Mucosa of rectum (tissue), 2 donors: ENCODE results near the gene DHX34.
"Not testable (repeated sequence)": the region's sequence is repeated elsewhere in the genome, so short reads cannot be mapped to it uniquely, and the experiment has no call there.

Source experiments
- H3K27ac ChIP-seq, 2 donors: one replicate each; pipeline ENCODE4 v1.7.0; 2013; ENCODE audit warnings: inconsistent platforms in 2 of 2, low read depth in 2 of 2, low read length in 2 of 2
- H3K27me3 ChIP-seq, 2 donors: one replicate each; pipeline ENCODE4 v1.7.0; 2013; ENCODE audit warnings: low read length in 2 of 2; ENCODE audit not compliant: control insufficient read depth in 2 of 2, insufficient read depth in 2 of 2
- H3K36me3 ChIP-seq, 2 donors: one replicate each; pipeline ENCODE4 v1.7.0; 2013; ENCODE audit warnings: low read length in 2 of 2; ENCODE audit not compliant: control insufficient read depth in 2 of 2, insufficient read depth in 2 of 2
- H3K4me1 ChIP-seq, 2 donors: one replicate each; pipeline ENCODE4 v1.7.0; 2013; ENCODE audit warnings: low read length in 2 of 2, mild to moderate bottlenecking in 1 of 2; ENCODE audit not compliant: control insufficient read depth in 2 of 2, insufficient read depth in 2 of 2
- H3K4me3 ChIP-seq, 2 donors: one replicate each; pipeline ENCODE4 v1.7.0; 2013; ENCODE audit warnings: low read length in 2 of 2
- H3K9ac ChIP-seq, 2 donors: one replicate each; pipeline ENCODE4 v1.7.0; 2013; ENCODE audit warnings: low read length in 2 of 2, low read depth in 1 of 2, mild to moderate bottlenecking in 1 of 2
- H3K9me3 ChIP-seq, 2 donors: one replicate each; pipeline ENCODE4 v1.7.0; 2013; ENCODE audit warnings: low read length in 2 of 2; ENCODE audit not compliant: control insufficient read depth in 2 of 2
- donor health status: healthy.
- donor health status: Normal muscosa, but diverticular disease.

The DHX34 gene

GRCh38 chr19:47348819-47349795 lies at the start of gene DHX34:
DHX34 (plus strand) TSS chr19:47349315; CDS start chr19:47353031, 3,716 bp downstream.
- H3K36me3 ChIP-seq, result peaks cover under 1 to 10% of the 10 kb centered on the region in 2 donors
- H3K27ac ChIP-seq, result peak within 1 kb of the TSS; percentile 47 to 65

GRCh38 chr19:47300867-47301266 lies 48.2 kb upstream of the DHX34 start:
- H3K27me3 ChIP-seq, H3K9me3 ChIP-seq, H3K9ac ChIP-seq, H3K27ac ChIP-seq, H3K4me3 ChIP-seq, H3K36me3 ChIP-seq, H3K4me1 ChIP-seq: not testable (repeated sequence)

More at GRCh38 chr19:47348819-47349795, at the start of gene DHX34:
- peaks cover 5 to 13% of the 10 kb centered on the region in 2 donors for H3K4me1 ChIP-seq
- no peaks in the 10 kb centered on the region for H3K27me3 ChIP-seq
- peak within 1 kb of the TSS; percentile 79 to 92 for H3K9ac ChIP-seq
- H3K9me3 ChIP-seq, result no peaks in the 10 kb centered on the region
- H3K4me3 ChIP-seq, result peak within 1 kb of the TSS; percentile 91 to 94

- H3K4me1 ChIP-seq, result no peaks in the 10 kb centered on the region
- no peaks in the 10 kb centered on the region for H3K36me3 ChIP-seq
- H3K4me3 ChIP-seq, result no peak overlapping the region
- H3K9me3 ChIP-seq, result no peaks in the 10 kb centered on the region
- H3K9ac ChIP-seq, result no peak overlapping the region
- H3K27me3 ChIP-seq, result no peaks in the 10 kb centered on the region
- no peak overlapping the region for H3K27ac ChIP-seq
Measured at GRCh38 chr19:47302249-47302648, 46.9 kb upstream of the DHX34 start.

GRCh38 chr19:47303966-47304365 lies 45.1 kb upstream of the DHX34 start:
- Histone ChIP-seq H3K27ac (no peak overlapping the region), H3K4me3 (no peak overlapping the region), H3K9ac (no peak overlapping the region), H3K4me1 (no peaks in the 10 kb centered on the region), H3K27me3 (no peaks in the 10 kb centered on the region), H3K9me3 (no peaks in the 10 kb centered on the region), H3K36me3 (no peaks in the 10 kb centered on the region)

- no peaks in the 10 kb centered on the region for H3K4me1 ChIP-seq
- no peaks in the 10 kb centered on the region for H3K9me3 ChIP-seq
- no peaks in the 10 kb centered on the region for H3K27me3 ChIP-seq
- H3K27ac ChIP-seq, result no peak overlapping the region
- no peak overlapping the region for H3K4me3 ChIP-seq
- H3K36me3 ChIP-seq, result no peaks in the 10 kb centered on the region
- H3K9ac ChIP-seq, result no peak overlapping the region
Measured at GRCh38 chr19:47305309-47305751, 43.8 kb upstream of the DHX34 start.

- peaks cover 0 to 2% of the 10 kb centered on the region in 2 donors for H3K27me3 ChIP-seq
- H3K4me1 ChIP-seq, result no peaks in the 10 kb centered on the region
Measured at GRCh38 chr19:47306303-47306702, 42.8 kb upstream of the DHX34 start.

GRCh38 chr19:47309038-47309437 lies 40.1 kb upstream of the DHX34 start:
- Histone ChIP-seq H3K9me3 (no peaks in the 10 kb centered on the region), H3K4me3 (no peak overlapping the region), H3K27me3 (peaks cover 0 to 2% of the 10 kb centered on the region in 2 donors), H3K4me1 (no peaks in the 10 kb centered on the region), H3K27ac (no peak overlapping the region), H3K9ac (no peak overlapping the region), H3K36me3 (no peaks in the 10 kb centered on the region)

More at GRCh38 chr19:47306303-47306702, 42.8 kb upstream of the DHX34 start:
- no peak overlapping the region for H3K4me3 ChIP-seq
- no peak overlapping the region for H3K9ac ChIP-seq
- H3K27ac ChIP-seq, result no peak overlapping the region
- H3K36me3 ChIP-seq, result no peaks in the 10 kb centered on the region
- H3K9me3 ChIP-seq, result no peaks in the 10 kb centered on the region

- H3K9me3 ChIP-seq, result no peaks in the 10 kb centered on the region
- no peaks in the 10 kb centered on the region for H3K4me1 ChIP-seq
- H3K27me3 ChIP-seq, result peaks cover 0 to 2% of the 10 kb centered on the region in 2 donors
- H3K9ac ChIP-seq, result no peak within 1 kb of the TSS
- no peak within 1 kb of the TSS for H3K27ac ChIP-seq
- H3K36me3 ChIP-seq, result no peaks in the 10 kb centered on the region
- H3K4me3 ChIP-seq, result peak within 1 kb of the TSS in 1 of 2 donors; percentile 28
Measured at GRCh38 chr19:47309608-47310007, 39.5 kb upstream of the DHX34 start, which contains the start of gene C5AR1. C5AR1 (plus strand) TSS chr19:47309861; CDS start chr19:47309896, 35 bp downstream.

GRCh38 chr19:47310323-47310722 lies 38.8 kb upstream of the DHX34 start:
- Histone ChIP-seq H3K9ac (no peak overlapping the region), H3K27me3 (peaks cover 0 to 2% of the 10 kb centered on the region in 2 donors), H3K4me3 (no peak overlapping the region)

GRCh38 chr19:47310819-47311218 lies 38.3 kb upstream of the DHX34 start:
- Histone ChIP-seq H3K27me3 (peaks cover 0 to 2% of the 10 kb centered on the region in 2 donors), H3K4me1 (no peaks in the 10 kb centered on the region), H3K36me3 (no peaks in the 10 kb centered on the region), H3K9ac (no peak overlapping the region), H3K27ac (no peak overlapping the region), H3K9me3 (no peaks in the 10 kb centered on the region), H3K4me3 (no peak overlapping the region)

More at GRCh38 chr19:47310323-47310722, 38.8 kb upstream of the DHX34 start:
- H3K9me3 ChIP-seq, result no peaks in the 10 kb centered on the region
- H3K4me1 ChIP-seq, result no peaks in the 10 kb centered on the region
- H3K36me3 ChIP-seq, result no peaks in the 10 kb centered on the region
- no peak overlapping the region for H3K27ac ChIP-seq
